Fibroblast of lung (primary cell): ENCODE measurements around the gene DEPP1.

Source experiments
- CTCF ChIP-seq, 2 donors: IDR thresholded peaks in 1 of 2; conservative IDR thresholded peaks in 1 of 2; 1 replicate in 1 of 2; 2 replicates in 1 of 2; pipeline ENCODE4 v1.5.1; 2011 to 2012; ENCODE audit warnings: low read length in 2 of 2, control low read depth in 1 of 2, inconsistent platforms in 1 of 2, low read depth in 1 of 2, mild to moderate bottlenecking in 1 of 2
- EZH2 ChIP-seq: IDR thresholded peaks from 2 replicates; pipeline ENCODE4 v1.5.1; 2012; ENCODE audit warnings: low read length, control low read depth, mild to moderate bottlenecking; ENCODE audit errors: missing control alignments

- TF ChIP-seq CTCF (conservative IDR thresholded peaks at IDR 0.05 in 1 of 2, IDR thresholded peaks at IDR 0.05 in 1 of 2; ENCODE audit: low read depth in 1 of 2, low read length in 2 of 2) (no peak), EZH2 (no peak)
Measured at GRCh38 chr10:44956717-44957706, 21.6 kb downstream of the DEPP1 start.
